ENCODE measurements around the gene ANGPT4.

The ANGPT4 gene

GRCh38 chr20:846894-847278 lies 69.2 kb downstream of the ANGPT4 start:
- no peak overlapping the region for H3K4me3 ChIP-seq (ENCODE audit: low read length)
- TF ChIP-seq CTCF (conservative IDR thresholded peaks at IDR 0.05; ENCODE audit: low read depth, low read length), result no peak
- no peak for DNase-seq (ENCODE audit: low read depth)

GRCh38 chr20:845941-846893 lies 69.9 kb downstream of the ANGPT4 start:
- TF ChIP-seq CTCF (conservative IDR thresholded peaks at IDR 0.05; ENCODE audit: low read depth, low read length), result no peak
- no peak overlapping the region for H3K4me3 ChIP-seq (ENCODE audit: low read length)
- no peak for DNase-seq (ENCODE audit: low read depth)

- DNase-seq (ENCODE audit: low read depth), result no peak
- H3K4me3 ChIP-seq (ENCODE audit: low read length), result no peak overlapping the region
- TF ChIP-seq CTCF (conservative IDR thresholded peaks at IDR 0.05; ENCODE audit: low read depth, low read length), result no peak
These were observed 70.8 kb downstream of the ANGPT4 start for GRCh38 chr20:845226-845868.

- no peak for TF ChIP-seq CTCF (conservative IDR thresholded peaks at IDR 0.05; ENCODE audit: low read depth, low read length)
- H3K4me3 ChIP-seq (ENCODE audit: low read length), result peak overlapping the region; percentile 52
- peak; percentile 72 for DNase-seq (ENCODE audit: low read depth)
These were observed 71.5 kb downstream of the ANGPT4 start for GRCh38 chr20:844473-845225.

- H3K4me3 ChIP-seq (ENCODE audit: low read length), result no peak overlapping the region
- TF ChIP-seq CTCF (conservative IDR thresholded peaks at IDR 0.05; ENCODE audit: low read depth, low read length), result no peak
- no peak for DNase-seq (ENCODE audit: low read depth)
These were observed 72.2 kb downstream of the ANGPT4 start for GRCh38 chr20:843912-844311.

GRCh38 chr20:842547-842940 lies 73.6 kb downstream of the ANGPT4 start:
- TF ChIP-seq CTCF (conservative IDR thresholded peaks at IDR 0.05; ENCODE audit: low read depth, low read length), result no peak
- H3K4me3 ChIP-seq (ENCODE audit: low read length), result no peak overlapping the region
- DNase-seq (ENCODE audit: low read depth), result no peak
